Right hindlimb (tissue), 1 donor: ENCODE data around the gene TNNI3.
"Not testable (repeated sequence)": the region's sequence is repeated elsewhere in the genome, so short reads cannot be mapped to it uniquely, and the experiment has no call there.

ENCODE experiments used
- DNase-seq: peaks from one replicate; pipeline ENCODE4 v3.0.0-alpha.2; 2018

TNNI3 gene

DNA sequence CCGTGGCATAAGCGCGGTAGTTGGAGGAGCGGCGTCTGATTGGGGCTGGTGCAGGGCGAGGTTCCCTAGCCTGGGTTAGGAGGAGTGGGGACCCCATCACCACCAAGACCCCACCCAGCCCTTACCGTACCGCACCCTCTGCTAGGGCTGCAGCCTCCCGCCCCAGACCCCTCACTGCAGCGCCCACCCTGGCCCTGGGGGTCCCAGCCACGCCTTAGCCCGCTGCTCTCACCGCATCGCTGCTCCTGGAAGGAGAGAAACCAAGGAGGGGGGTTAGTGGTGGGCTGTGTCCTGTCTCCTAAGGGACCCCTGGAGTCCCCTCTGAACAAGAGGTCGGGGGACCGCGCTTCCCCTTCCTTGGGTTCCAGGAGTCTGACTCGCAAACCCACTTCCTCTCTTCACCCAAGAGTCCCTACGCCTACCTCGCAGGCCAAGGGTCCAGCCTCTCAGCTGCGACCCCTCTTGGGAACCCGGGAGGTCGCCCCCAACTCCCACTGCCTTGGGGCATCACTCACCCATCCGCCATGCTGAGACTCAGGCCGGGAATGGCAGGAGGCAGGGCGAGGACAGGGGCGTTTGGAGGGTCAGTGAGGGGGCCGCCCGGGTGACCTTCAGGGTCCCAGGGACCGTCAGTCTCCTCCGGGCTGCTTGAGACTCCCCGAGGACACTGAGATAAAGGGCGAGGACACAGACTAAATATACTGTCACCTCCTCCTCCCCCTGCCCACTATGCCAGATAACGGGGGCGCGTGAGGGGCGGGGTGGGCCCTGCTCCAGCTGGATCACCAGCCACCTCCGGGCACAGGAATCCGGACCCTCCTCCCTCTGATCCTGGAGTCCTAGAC lies at the start of gene TNNI3:
TNNI3 (minus strand) TSS at position 669 of the 845 bp plus-strand sequence; CDS start at position 526, 143 bp downstream.
- DNase-seq, result no peak

DNA sequence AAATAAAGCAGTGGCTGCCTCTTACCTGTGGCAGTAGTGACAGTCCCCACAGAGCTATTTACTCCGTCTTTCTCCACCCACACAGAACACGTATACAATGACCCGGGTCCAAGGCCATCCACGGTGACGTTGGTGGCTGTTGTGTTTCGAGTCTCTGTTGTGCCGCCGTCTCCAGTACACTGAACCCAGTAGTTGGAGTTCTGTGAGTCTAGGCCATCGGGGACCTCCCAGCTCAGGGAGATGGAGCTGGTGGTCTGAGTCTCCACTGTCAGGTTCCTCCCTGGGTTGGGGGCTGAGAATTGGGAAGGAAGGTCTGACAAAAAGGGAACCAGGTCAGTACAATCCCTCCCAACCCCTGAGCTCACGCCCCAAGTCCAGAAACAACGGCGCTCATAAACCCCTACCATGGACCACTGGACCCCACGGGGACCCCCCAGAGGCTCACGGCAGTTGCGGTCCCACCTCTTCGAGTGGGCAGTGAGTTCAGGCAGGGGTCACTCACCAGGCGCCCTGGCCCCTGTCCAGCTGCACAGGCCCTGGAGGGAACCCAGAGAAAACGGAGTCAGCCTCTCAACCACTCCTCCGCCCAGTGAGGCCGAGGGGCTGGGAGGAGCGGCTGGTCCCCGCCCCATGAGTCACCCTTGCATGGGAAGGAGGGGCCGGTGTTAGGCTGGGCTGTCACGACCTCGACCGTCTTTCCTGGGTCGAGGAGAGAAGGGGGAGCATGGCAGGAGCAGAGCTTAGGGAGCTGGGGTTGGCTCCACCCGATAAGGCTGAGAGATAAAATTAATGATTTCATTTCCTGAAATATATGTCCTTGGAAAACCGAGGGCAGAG lies 49.4 kb upstream of the TNNI3 start:
- peak; percentile 71 for DNase-seq

- DNase-seq, result not testable (repeated sequence)
These were observed 44.7 kb upstream of the TNNI3 start for GRCh38 chr19:55202199-55202598.

- DNase-seq, result no peak
These were observed 42.2 kb upstream of the TNNI3 start for GRCh38 chr19:55199620-55200204.

- DNase-seq, result no peak
These were observed 41.1 kb upstream of the TNNI3 start for GRCh38 chr19:55198651-55199050.

- DNase-seq, result no peak
These were observed 40.0 kb upstream of the TNNI3 start for GRCh38 chr19:55197528-55197927.

DNA sequence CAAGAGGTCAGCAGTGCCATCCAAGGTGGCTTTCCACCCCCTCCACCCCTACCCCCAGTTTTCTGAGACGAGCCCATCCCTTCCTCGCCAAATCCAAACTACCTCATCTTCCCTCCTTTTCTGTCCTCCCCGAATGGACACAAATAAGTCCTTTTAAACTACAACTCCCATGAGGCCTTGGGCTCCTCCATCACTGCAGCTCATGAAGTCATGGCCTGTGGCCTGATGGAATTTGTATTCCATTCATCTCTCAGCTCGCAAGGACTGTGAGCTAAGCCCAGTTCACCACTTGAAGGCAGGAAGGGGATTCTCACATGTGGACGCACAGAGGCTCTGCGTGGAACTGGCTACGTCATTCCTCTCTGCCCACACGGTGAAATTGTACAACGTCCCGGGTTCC lies 39.3 kb upstream of the TNNI3 start:
- DNase-seq, result no peak

DNA sequence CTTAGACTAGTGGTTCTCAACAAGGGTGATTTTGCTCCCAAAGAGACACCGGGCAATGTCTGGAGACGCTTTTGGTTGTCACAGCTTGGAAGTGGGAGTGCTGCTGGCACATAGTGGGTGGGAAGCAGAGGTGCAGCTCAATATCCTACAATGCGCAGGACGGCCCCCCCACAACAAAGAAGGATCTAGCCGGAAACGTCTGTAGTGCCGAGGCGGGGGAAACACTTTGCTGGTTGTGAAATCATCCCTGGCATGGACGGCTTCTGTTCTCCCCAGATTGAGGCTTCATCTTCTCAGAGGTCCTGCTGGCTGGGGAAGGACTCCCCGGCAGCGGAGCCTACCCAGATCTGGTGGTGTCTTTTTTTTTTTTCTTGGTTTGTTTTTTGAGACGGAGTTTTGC lies 35.9 kb upstream of the TNNI3 start:
- DNase-seq, result no peak

DNA sequence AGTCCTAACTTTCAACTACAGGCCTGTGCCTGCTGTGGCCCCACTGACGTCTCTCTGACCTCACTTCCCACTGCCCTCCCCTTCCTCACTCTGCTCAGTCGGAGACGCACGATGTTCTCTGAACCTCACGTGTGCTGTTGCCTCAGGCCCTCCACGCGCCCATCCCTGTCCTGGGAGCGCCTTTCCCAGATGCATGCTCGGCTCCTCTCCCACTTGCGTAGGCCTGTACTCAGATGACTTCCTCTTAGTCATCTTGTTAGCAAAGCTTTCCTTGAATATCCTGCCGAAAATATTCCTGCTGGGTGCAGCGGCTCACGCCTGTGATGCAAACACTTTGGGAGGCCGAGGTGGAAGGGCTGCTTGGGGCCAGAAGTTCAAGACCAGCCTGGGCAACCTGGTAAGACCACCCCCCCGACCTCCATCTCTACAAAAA lies 31.9 kb upstream of the TNNI3 start:
- DNase-seq, result no peak

- DNase-seq, result no peak
These were observed 31.1 kb upstream of the TNNI3 start for GRCh38 chr19:55188625-55189024.

DNA sequence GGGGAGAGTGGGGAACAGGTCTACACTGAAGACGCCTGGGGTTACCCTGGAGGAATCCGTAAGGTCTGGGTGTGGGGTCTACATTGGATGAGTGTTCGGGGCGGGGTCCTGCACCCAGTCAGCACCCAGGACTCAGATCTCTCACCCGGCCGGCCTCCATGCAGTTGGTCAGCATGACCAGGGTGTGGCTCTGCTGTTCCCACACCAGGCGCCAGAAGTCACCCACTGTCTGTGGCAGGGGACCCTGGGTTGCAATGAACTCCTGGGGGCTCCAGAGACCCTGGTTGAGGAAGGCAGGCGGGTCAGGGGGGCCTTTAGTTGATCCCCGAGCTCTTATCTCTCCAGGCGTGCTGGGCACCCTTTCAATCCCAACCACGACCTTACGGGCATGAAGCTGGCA lies 28.5 kb upstream of the TNNI3 start:
- DNase-seq, result no peak

GRCh38 chr19:55181740-55182139 lies 24.2 kb upstream of the TNNI3 start:
- no peak for DNase-seq

- DNase-seq, result no peak
These were observed 22.3 kb upstream of the TNNI3 start, which contains the start of gene SYT5 for GRCh38 chr19:55179606-55180484. Gene SYT5 (minus strand): TSS chr19:55180289. CDS start chr19:55179041, 1,248 bp downstream.

DNA sequence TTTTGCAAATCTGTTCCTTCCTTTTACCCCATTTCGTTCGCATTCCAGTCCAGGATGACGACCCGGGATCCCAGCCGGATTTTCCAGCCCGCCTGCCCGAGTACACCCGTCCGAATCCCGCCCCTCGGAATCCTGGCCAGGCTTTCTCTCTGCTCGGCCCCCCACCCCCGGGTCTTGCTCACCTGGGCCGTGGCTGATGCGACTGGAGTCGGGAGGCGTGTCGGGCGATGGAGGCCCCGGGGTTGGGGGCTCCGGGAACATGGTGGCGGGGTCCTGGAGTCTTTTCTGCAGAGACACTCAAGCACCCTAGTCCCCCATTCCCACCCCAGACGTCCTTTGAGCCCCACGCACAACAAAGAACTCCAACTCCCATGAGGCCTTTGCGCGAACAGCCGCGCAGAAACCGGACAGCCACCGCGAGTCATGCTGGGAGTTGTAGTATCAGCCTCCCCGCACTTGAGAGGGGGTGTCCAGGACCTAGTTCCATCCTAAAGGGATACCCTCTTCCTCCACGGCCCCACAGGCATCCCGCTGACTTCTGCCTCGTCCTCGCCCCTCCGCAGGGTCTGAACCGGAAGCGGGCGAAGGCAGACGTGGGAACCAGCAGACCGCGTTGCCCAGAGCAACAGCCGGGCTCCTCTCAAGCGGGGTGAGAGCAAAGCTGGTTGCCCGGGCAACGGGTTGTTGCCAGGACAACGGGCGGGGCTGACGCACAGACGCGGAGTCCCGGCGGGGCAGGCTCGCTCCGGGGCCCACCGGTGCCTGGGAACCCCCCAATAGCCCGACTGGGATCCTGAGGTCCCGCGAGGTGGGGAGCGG lies 21.5 kb upstream of the TNNI3 start:
- peak; percentile 79 for DNase-seq

DNA sequence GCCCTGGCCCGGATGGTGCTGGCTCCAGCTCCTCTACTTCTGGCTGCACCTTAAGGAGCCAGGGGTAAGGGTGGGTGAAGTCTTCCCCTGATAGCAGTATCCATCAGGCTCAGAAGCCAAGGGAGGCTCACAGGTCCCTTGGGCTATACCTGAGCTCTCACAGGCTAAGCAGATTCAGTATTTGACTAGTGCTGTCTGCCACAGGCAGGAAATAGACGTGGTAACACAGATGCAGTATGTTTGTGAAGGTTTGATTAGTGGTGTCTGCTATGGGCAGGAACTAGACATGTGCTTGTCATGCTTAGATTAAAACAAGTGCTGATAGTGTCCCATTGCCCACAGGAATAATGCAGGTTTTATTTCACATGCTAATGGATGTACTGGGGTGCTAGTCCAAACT lies 18.5 kb upstream of the TNNI3 start:
- DNase-seq, result no peak

GRCh38 chr19:55175117-55175867 lies 17.8 kb upstream of the TNNI3 start:
- no peak for DNase-seq

DNA sequence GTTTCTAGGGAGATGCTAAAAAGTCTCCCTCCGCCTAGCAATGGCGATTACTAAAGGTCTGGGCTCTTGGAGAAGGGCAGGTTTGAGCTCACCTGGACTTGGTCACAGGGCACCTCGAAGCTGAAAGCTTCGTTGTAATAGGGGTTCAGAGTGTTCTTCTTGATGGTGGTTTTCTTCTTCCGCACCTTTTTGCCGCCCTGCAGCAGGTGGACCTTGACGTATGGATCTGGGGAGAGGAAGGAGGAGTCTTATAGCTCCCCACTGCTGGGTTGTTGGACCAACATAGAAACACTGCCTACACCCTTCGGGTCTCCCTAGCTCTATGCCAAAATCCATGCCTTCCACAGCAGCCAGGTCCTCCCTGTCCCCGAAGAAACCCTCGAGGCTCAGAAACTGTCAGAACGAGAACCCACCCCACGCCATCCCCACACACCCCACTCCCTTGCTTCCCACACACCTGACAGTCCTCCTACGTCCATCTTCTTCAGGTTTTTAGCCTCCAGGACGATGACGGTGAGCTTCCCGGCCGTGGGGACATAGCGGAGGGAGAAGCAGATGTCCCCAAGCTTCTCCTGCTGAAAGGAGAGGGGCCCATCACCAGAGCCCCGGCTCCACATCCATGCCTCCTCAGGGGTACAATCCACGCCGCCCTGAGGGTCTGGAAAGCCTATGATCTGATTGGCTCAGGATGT lies 17.0 kb upstream of the TNNI3 start:
- no peak for DNase-seq

DNA sequence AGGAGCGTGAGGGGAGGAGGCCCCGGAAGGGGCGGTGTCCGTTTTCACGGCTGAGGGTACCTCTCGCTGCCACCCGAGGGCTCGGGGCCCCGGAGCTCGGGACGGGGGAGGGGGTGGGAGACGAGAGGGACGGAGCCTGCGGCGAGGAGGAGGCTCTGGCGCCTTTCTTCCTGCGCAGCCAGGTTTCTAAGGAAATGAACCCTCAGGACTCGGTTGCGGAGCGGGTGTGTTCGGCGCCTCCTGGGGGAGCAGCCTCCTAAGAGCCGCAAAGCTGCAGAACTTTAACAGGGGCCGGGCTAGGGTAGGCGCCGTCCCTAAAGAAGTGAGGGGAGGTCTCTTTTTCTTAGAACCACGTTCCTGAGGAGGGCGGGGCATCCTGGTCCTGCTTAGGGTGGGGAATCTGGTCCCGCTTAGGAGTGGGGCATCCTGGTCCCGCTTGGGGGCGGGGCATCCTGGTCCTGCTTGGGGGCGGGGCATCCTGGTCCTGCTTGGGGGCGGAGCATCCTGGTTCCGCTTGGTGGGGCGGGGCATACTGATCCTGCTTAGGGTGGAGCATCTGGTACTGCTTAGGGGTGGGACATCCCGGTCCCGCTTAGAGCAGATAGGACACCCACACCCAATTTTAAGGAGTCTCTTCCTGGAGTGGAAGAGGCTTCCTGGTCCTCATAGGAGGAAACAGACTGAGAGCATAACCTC lies 16.3 kb upstream of the TNNI3 start:
- DNase-seq, result no peak

- no peak for DNase-seq
These were observed 15.7 kb upstream of the TNNI3 start for GRCh38 chr19:55173186-55173713.
